Pancreas (tissue), 10 donors: Measurements from ENCODE around the gene VEPH1. TPM values are rescaled to one million over a fixed set of nuclear protein-coding genes. Genes with fewer than 3 reads are reported as not detected.

Experiments used
- ATAC-seq, 4 donors: fragments of 200-7000 bp; cut with Tn5 transposase; one replicate each; pipeline versions ENCODE4 v1.8.0 to v1.9.1; 2020; ENCODE audit warnings: mild to moderate bottlenecking in 4 of 4, moderate library complexity in 4 of 4
- DNase-seq, 6 donors: peaks; one replicate each; pipeline ENCODE4 v3.0.0-alpha.2; 2020
- FAIRE-seq: peaks from 2 replicates; lab custom pipeline; 2012; peaks lifted over from hg19 to GRCh38; lab: Jason Lieb, UNC
- H3K27ac ChIP-seq, 4 donors: fragments of 200-600 bp; sonication (generic); 1 replicate in 3 of 4; 2 replicates in 1 of 4; pipeline versions ENCODE4 v1.5.0 to v1.8.0; 2020
- H3K27me3 ChIP-seq, 4 donors: fragments of 200-600 bp; one replicate each; pipeline ENCODE4 v1.8.0; 2021
- H3K36me3 ChIP-seq, 3 donors: fragments of 200-600 bp; sonication (generic) in 1 of 3; one replicate each; pipeline versions ENCODE4 v1.5.0 to v1.8.0; 2020 to 2021
- H3K4me1 ChIP-seq, 3 donors: fragments of 200-600 bp; one replicate each; pipeline ENCODE4 v1.8.0; 2021
- H3K4me3 ChIP-seq, 4 donors: fragments of 200-600 bp; sonication (generic) in 2 of 4; one replicate each; pipeline versions ENCODE4 v1.5.0 to v1.8.0; 2020 to 2021
- H3K9me3 ChIP-seq, 4 donors: fragments of 200-600 bp; one replicate each; pipeline ENCODE4 v1.8.0; 2021
- CTCF ChIP-seq, 4 donors: fragments of 200-600 bp; sonication (generic) in 3 of 4; IDR thresholded peaks; one replicate each; pipeline versions ENCODE4 v1.5.0 to v1.8.0; 2021; ENCODE audit warnings: antibody characterized with exemption in 4 of 4
- WGBS, 2 donors: extraction: QIAGEN DNeasy Blood & Tissue Kit; methylation state at CpG; one replicate each; pipeline ENCODE4 v1.1.7; 2013; 5-methylcytosine and 5-hydroxymethylcytosine counted together
- intact Hi-C, 3 donors: fragments of 100-400 bp; cut with DNase I; formaldehyde crosslinking; loops; one replicate each; pipeline versions ENCODE4 v1.11.1 to v1.14.2; 2022
- polyA plus RNA-seq, 2 donors: library from polyadenylated mRNA; stranded (reverse); fragments of 200-250 nt; gene quantifications; one replicate each; pipeline ENCODE4 v1.2.3, GENCODE V29; 2013
- total RNA-seq, 6 donors: library from RNA; stranded (reverse); fragmentation: NEBNext Ultra II Directional in 4 of 6; extraction: Animal tissue kit (Norgen Biotek cat#: 25700) in 4 of 6; gene quantifications; one replicate each; pipeline versions ENCODE4 v1.2.1 to v1.2.4, GENCODE V29; 2021 to 2023
- donor health status: healthy with polysubstance abuse.
- donor health status: DM: no; HTN: no; CAD: no; lungs with moderate emphysema.
- donor health status: DM: no; HTN: no; CAD: no.
- donor health status: control.
- donor health status: control.
- donor health status: Bipolar disorder and iron deficiency.
- donor health status: DM: yes; HTN: yes; CAD: no.
- donor health status: DM: no; HTN: no; CAD: no.
- donor health status: DM: no; HTN: no; CAD: no.
- donor health status: DM: yes; HTN: yes; CAD: no.

Gene VEPH1
- total and polyA plus RNA-seq, 8 donors = 7.6 to 18.3 (median 13.1) TPM

GRCh38 chr3:157317895-157318294 is 185.3 kb downstream of the VEPH1 start:
- H3K36me3 ChIP-seq = no peaks in the 10 kb centered on the region
- no peak for TF ChIP-seq CTCF (IDR thresholded peaks at IDR 0.05)
- no peaks in the 10 kb centered on the region for H3K27me3 ChIP-seq
- H3K27ac ChIP-seq = peak overlapping the region in 1 of 4 donors; percentile 68
- intact Hi-C loops = no loop called here
- ATAC-seq = peak in 2 of 4 donors; percentile 52 to 65
- no peak for DNase-seq
- FAIRE-seq = no peak
- H3K9me3 ChIP-seq = no peaks in the 10 kb centered on the region
- 93 to 96% methylated on average over 1 of the region's 1 CpG for WGBS, 2 donors
- H3K4me1 ChIP-seq = peaks cover 8 to 24% (median 11%) of the 10 kb centered on the region in 3 donors
- H3K4me3 ChIP-seq = no peak overlapping the region

- 95 to 97% methylated on average over 4 of the region's 4 CpGs for WGBS, 2 donors
- Histone ChIP-seq H3K4me1 (peaks cover 0 to 4% (median 0%) of the 10 kb centered on the region in 3 donors), H3K27me3 (no peaks in the 10 kb centered on the region), H3K27ac (no peak overlapping the region), H3K9me3 (no peaks in the 10 kb centered on the region), H3K4me3 (no peak overlapping the region), H3K36me3 (no peaks in the 10 kb centered on the region)
- no peak for ATAC-seq
- no peak for TF ChIP-seq CTCF (IDR thresholded peaks at IDR 0.05)
- no peak for DNase-seq
- intact Hi-C loops = no loop called here
- no peak for FAIRE-seq
Measured at GRCh38 chr3:157313186-157313585, 190.0 kb downstream of the VEPH1 start.

- ATAC-seq (no peak), FAIRE-seq (no peak), DNase-seq (no peak)
- no peak for TF ChIP-seq CTCF (IDR thresholded peaks at IDR 0.05)
- H3K27me3 ChIP-seq = no peaks in the 10 kb centered on the region
- H3K9me3 ChIP-seq = no peaks in the 10 kb centered on the region
- no peak overlapping the region for H3K4me3 ChIP-seq
- no peaks in the 10 kb centered on the region for H3K36me3 ChIP-seq
- intact Hi-C loops = no loop called here
- peaks cover 0 to 4% (median 0%) of the 10 kb centered on the region in 3 donors for H3K4me1 ChIP-seq
- H3K27ac ChIP-seq = no peak overlapping the region
Measured at GRCh38 chr3:157312376-157312745, 190.9 kb downstream of the VEPH1 start.

- Histone ChIP-seq H3K36me3 (no peaks in the 10 kb centered on the region), H3K27ac (no peak overlapping the region), H3K27me3 (no peaks in the 10 kb centered on the region), H3K4me1 (peaks cover 0 to 4% (median 0%) of the 10 kb centered on the region in 3 donors), H3K9me3 (no peaks in the 10 kb centered on the region), H3K4me3 (no peak overlapping the region)
- no peak for DNase-seq
- no peak for TF ChIP-seq CTCF (IDR thresholded peaks at IDR 0.05)
- intact Hi-C loops = no loop called here
- 42 to 47% methylated on average over 2 of the region's 2 CpGs for WGBS, 2 donors
- ATAC-seq = peak in 1 of 4 donors; percentile 53
- no peak for FAIRE-seq
Measured at GRCh38 chr3:157311633-157312375, 191.4 kb downstream of the VEPH1 start.
